Right lobe of liver (tissue), 4 donors: ENCODE results near the gene MORC2.

Experiments
- POLR2A ChIP-seq: fragments of 450-650 bp; IDR thresholded peaks from one replicate; pipeline ENCODE4 v1.6.1; 2017; ENCODE audit warnings: antibody characterized with exemption, mild to moderate bottlenecking
- TF ChIP-seq, protein P1 (sequence below), 4 donors: fragments of 200-600 bp in 3 of 4; fragments of 450-650 bp in 1 of 4; IDR thresholded peaks; one replicate each; pipeline versions ENCODE4 v1.5.1 to v1.8.0; 2016 to 2022; ENCODE audit warnings: antibody characterized with exemption in 4 of 4, mild to moderate bottlenecking in 2 of 4
- donor health status: DM: no; HTN: no; CAD: no.
- donor health status: DM: no; HTN: no; CAD: no.
- donor health status: DM: no; HTN: yes; CAD: no.

DNA sequence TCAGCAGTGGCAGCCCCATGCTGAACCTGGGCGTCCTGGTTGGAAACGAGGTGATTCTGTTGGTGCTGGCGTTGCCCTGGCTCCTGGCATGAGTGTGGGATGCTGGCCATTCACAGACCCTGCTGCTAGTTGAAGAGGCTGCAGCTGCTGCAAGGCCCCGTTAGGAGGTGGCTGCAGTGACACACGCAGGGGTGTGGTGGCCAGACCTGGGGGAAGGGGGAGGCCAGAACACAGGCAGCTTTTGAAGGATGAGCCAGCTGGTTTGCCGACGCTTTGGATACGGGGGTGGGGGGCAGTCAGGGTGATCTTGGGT, 77.2 kb downstream of the MORC2 start:
- TF ChIP-seq, protein P1, sequence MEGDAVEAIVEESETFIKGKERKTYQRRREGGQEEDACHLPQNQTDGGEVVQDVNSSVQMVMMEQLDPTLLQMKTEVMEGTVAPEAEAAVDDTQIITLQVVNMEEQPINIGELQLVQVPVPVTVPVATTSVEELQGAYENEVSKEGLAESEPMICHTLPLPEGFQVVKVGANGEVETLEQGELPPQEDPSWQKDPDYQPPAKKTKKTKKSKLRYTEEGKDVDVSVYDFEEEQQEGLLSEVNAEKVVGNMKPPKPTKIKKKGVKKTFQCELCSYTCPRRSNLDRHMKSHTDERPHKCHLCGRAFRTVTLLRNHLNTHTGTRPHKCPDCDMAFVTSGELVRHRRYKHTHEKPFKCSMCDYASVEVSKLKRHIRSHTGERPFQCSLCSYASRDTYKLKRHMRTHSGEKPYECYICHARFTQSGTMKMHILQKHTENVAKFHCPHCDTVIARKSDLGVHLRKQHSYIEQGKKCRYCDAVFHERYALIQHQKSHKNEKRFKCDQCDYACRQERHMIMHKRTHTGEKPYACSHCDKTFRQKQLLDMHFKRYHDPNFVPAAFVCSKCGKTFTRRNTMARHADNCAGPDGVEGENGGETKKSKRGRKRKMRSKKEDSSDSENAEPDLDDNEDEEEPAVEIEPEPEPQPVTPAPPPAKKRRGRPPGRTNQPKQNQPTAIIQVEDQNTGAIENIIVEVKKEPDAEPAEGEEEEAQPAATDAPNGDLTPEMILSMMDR (IDR thresholded peaks at IDR 0.05): no peak
- TF ChIP-seq POLR2A: no peak
